IMR-90 (cell line): Measurements from ENCODE around the gene ATF5. TPM values are rescaled to one million over a fixed set of nuclear protein-coding genes. Genes with fewer than 3 reads are reported as not detected.

Experiments used
- ATAC-seq: fragments of 200-7000 bp; cut with Tn5 transposase; 2 replicates; pipeline ENCODE4 v1.9.1; 2020; ENCODE audit warnings: low read depth, mild to moderate bottlenecking, moderate library complexity
- BruUV-seq: library from RNA; stranded (reverse); fragments of 400-500 nt; replicated peaks from 2 replicates; lab custom pipeline; 2021; lab: Mats Ljungman, UMichigan
- CTCF ChIA-PET: fragments of 300-600 bp; formaldehyde crosslinking; extraction: SDS; loops from one replicate; lab custom pipeline; 2021; ENCODE audit warnings: antibody characterized with exemption; lab: Yijun Ruan, JAX
- POLR2A ChIA-PET: fragments of 300-600 bp; sonication (Branson Sonifier 250); formaldehyde crosslinking; loops from one replicate; lab custom pipeline; 2022; ENCODE audit warnings: antibody characterized with exemption; ENCODE audit not compliant: unreplicated experiment; lab: Charles Lee
- DNase-seq: peaks from one replicate; pipeline ENCODE4 v3.0.0; 2013
- H2AFZ ChIP-seq: replicated peaks from 2 replicates; pipeline ENCODE3; 2013; ENCODE audit warnings: low read length, mild to moderate bottlenecking; ENCODE audit not compliant: poor library complexity
- H2AK5ac ChIP-seq: 2 replicates; pipeline ENCODE4 v1.6.1; 2013; ENCODE audit warnings: low read depth, low read length, inconsistent platforms
- H2AK9ac ChIP-seq: replicated peaks from 2 replicates; pipeline ENCODE3; 2013; ENCODE audit warnings: mild to moderate bottlenecking, low read depth, low read length, moderate library complexity; ENCODE audit not compliant: poor library complexity
- H2BK120ac ChIP-seq: 2 replicates; pipeline ENCODE4 v1.6.1; 2013; ENCODE audit warnings: low read depth, low read length, inconsistent platforms
- H2BK15ac ChIP-seq: 3 replicates; pipeline ENCODE4 v1.6.1; 2013; ENCODE audit warnings: low read depth, low read length, inconsistent platforms
- H2BK20ac ChIP-seq: 2 replicates; pipeline ENCODE4 v1.6.1; 2013; ENCODE audit warnings: low read depth, mild to moderate bottlenecking, inconsistent platforms, low read length, moderate library complexity
- H2BK5ac ChIP-seq: 2 replicates; pipeline ENCODE4 v1.6.1; 2013; ENCODE audit warnings: mild to moderate bottlenecking, low read depth, low read length, inconsistent platforms; ENCODE audit not compliant: poor library complexity, severe bottlenecking
- H3K14ac ChIP-seq: replicated peaks from 2 replicates; pipeline ENCODE4 v1.6.1; 2013; ENCODE audit warnings: low read depth, low read length, inconsistent platforms
- H3K18ac ChIP-seq: 2 replicates; pipeline ENCODE4 v1.6.1; 2013; ENCODE audit warnings: low read depth, low read length, control low read depth
- H3K23ac ChIP-seq: 2 replicates; pipeline ENCODE4 v1.6.1; 2013; ENCODE audit warnings: low read depth, low read length, inconsistent platforms
- H3K27ac ChIP-seq: 2 replicates; pipeline ENCODE4 v1.5.1; 2013; ENCODE audit warnings: mild to moderate bottlenecking, control low read depth, low read length; ENCODE audit not compliant: insufficient read depth
- H3K27me3 ChIP-seq: 2 replicates; pipeline ENCODE4 v1.6.1; 2013; ENCODE audit warnings: low read length; ENCODE audit not compliant: control insufficient read depth, insufficient read depth
- H3K36me3 ChIP-seq: 2 replicates; pipeline ENCODE4 v1.6.1; 2013; ENCODE audit warnings: low read length, mixed read lengths; ENCODE audit not compliant: control insufficient read depth, insufficient read depth
- H3K4ac ChIP-seq: 2 replicates; pipeline ENCODE4 v1.6.1; 2013; ENCODE audit warnings: low read depth, low read length, inconsistent platforms
- H3K4me1 ChIP-seq: 2 replicates; pipeline ENCODE4 v1.6.1; 2013; ENCODE audit warnings: low read length, mixed read lengths; ENCODE audit not compliant: control insufficient read depth, insufficient read depth
- H3K4me2 ChIP-seq: 2 replicates; pipeline ENCODE4 v1.6.1; 2013; ENCODE audit warnings: low read depth, mild to moderate bottlenecking, control low read depth, low read length, moderate library complexity
- H3K4me3 ChIP-seq: 2 replicates; pipeline ENCODE4 v1.5.1; 2013; ENCODE audit warnings: low read depth, mild to moderate bottlenecking, control low read depth, low read length, moderate library complexity; ENCODE audit not compliant: insufficient read depth
- H3K56ac ChIP-seq: 2 replicates; pipeline ENCODE4 v1.6.1; 2013; ENCODE audit warnings: low read length, inconsistent platforms; ENCODE audit not compliant: insufficient read depth; ENCODE audit errors: extremely low read depth
- H3K79me1 ChIP-seq, 2 experiments: 2 replicates each; pipeline ENCODE4 v1.6.1; 2013; ENCODE audit warnings: low read length in 2 of 2, inconsistent platforms in 1 of 2, low read depth in 1 of 2
- H3K9ac ChIP-seq: 2 replicates; pipeline ENCODE4 v1.6.1; 2013; ENCODE audit warnings: low read depth, low read length, control low read depth
- H3K9me1 ChIP-seq: 2 replicates; pipeline ENCODE4 v1.6.1; 2013; ENCODE audit warnings: low read length, inconsistent platforms; ENCODE audit not compliant: insufficient read depth
- H3K9me3 ChIP-seq: 2 replicates; pipeline ENCODE4 v1.6.1; 2013; ENCODE audit warnings: low read length; ENCODE audit not compliant: control insufficient read depth, insufficient read depth
- H4K20me1 ChIP-seq: 2 replicates; pipeline ENCODE4 v1.6.1; 2013; ENCODE audit warnings: low read length, inconsistent platforms; ENCODE audit not compliant: insufficient read depth
- H4K5ac ChIP-seq: 2 replicates; pipeline ENCODE4 v1.6.1; 2013; ENCODE audit warnings: mild to moderate bottlenecking, low read depth, low read length, control low read depth
- H4K8ac ChIP-seq, 2 experiments: 2 replicates each; pipeline ENCODE4 v1.6.1; 2013; ENCODE audit warnings: low read depth in 2 of 2, low read length in 2 of 2, control low read depth in 1 of 2, inconsistent platforms in 1 of 2
- H4K91ac ChIP-seq: 2 replicates; pipeline ENCODE4 v1.6.1; 2013; ENCODE audit warnings: low read depth, low read length, inconsistent platforms; ENCODE audit not compliant: insufficient read depth
- BHLHE40 ChIP-seq: fragments of 150-350 bp; IDR thresholded peaks from 2 replicates; pipeline ENCODE4 v1.6.1; 2016; ENCODE audit warnings: mild to moderate bottlenecking, low read depth, low read length
- CEBPB ChIP-seq: IDR thresholded peaks from 2 replicates; pipeline ENCODE4 v1.6.1; 2012; ENCODE audit warnings: low read depth, low read length, improper control_type of control experiment
- CHD1 ChIP-seq: IDR thresholded peaks from 2 replicates; pipeline ENCODE4 v1.6.1; 2012; ENCODE audit warnings: low read depth, low read length, improper control_type of control experiment
- CTCF ChIP-seq: conservative IDR thresholded peaks from 2 replicates; pipeline ENCODE4 v1.5.1; 2012; ENCODE audit warnings: mild to moderate bottlenecking, low read depth, low read length, improper control_type of control experiment
- ELK1 ChIP-seq: fragments of 150-350 bp; IDR thresholded peaks from 2 replicates; pipeline ENCODE4 v1.6.1; 2016; ENCODE audit warnings: low read depth, mild to moderate bottlenecking, low read length, moderate library complexity, borderline replicate concordance
- FOS ChIP-seq: fragments of 150-350 bp; IDR thresholded peaks from 2 replicates; pipeline ENCODE4 v1.6.1; 2016; ENCODE audit warnings: low read depth, low read length
- MAFK ChIP-seq: IDR thresholded peaks from 2 replicates; pipeline ENCODE4 v1.6.1; 2012; ENCODE audit warnings: low read depth, low read length, improper control_type of control experiment
- MAZ ChIP-seq: IDR thresholded peaks from 2 replicates; pipeline ENCODE4 v1.6.1; 2012; ENCODE audit warnings: low read depth, mild to moderate bottlenecking, low read length, improper control_type of control experiment, moderate library complexity, borderline replicate concordance
- MXI1 ChIP-seq: IDR thresholded peaks from 2 replicates; pipeline ENCODE4 v1.6.1; 2012; ENCODE audit warnings: low read depth, mild to moderate bottlenecking, low read length, moderate library complexity, borderline replicate concordance
- NFE2L2 ChIP-seq: fragments of 150-350 bp; IDR thresholded peaks from 2 replicates; pipeline ENCODE4 v1.6.1; 2016; ENCODE audit warnings: low read depth, mild to moderate bottlenecking, low read length
- POLR2A ChIP-seq: IDR thresholded peaks from 2 replicates; pipeline ENCODE4 v1.6.1; 2012; ENCODE audit warnings: mild to moderate bottlenecking, low read depth, low read length
- RAD21 ChIP-seq: IDR thresholded peaks from 2 replicates; pipeline ENCODE4 v1.6.1; 2012; ENCODE audit warnings: low read length, improper control_type of control experiment
- RCOR1 ChIP-seq: IDR thresholded peaks from 2 replicates; pipeline ENCODE4 v1.6.1; 2012; ENCODE audit warnings: mild to moderate bottlenecking, low read length, improper control_type of control experiment; ENCODE audit not compliant: insufficient replicate concordance
- RFX5 ChIP-seq: IDR thresholded peaks from 2 replicates; pipeline ENCODE4 v1.8.0; 2012; ENCODE audit warnings: low read depth, mild to moderate bottlenecking, low read length, moderate library complexity
- SMC3 ChIP-seq: fragments of 150-350 bp; IDR thresholded peaks from 2 replicates; pipeline ENCODE4 v1.6.1; 2016; ENCODE audit warnings: low read depth, mild to moderate bottlenecking, antibody characterized with exemption, low read length, moderate library complexity
- USF2 ChIP-seq: fragments of 150-350 bp; IDR thresholded peaks from 2 replicates; pipeline ENCODE4 v1.6.1; 2017; ENCODE audit warnings: mild to moderate bottlenecking, antibody characterized with exemption, low read length, low read depth
- WGBS, 2 experiments: methylation state at CpG; one replicate each; pipeline versions ENCODE4 v1.1.5 to v1.1.7; 2013; ENCODE audit warnings: missing lambda C conversion rate in 2 of 2; ENCODE audit not compliant: insufficient read length in 1 of 2; ENCODE audit errors: extremely low coverage in 2 of 2; 5-methylcytosine and 5-hydroxymethylcytosine counted together
- dilution Hi-C: fragments of 300-500 bp; cut with HindIII; formaldehyde crosslinking; loops from one replicate; pipeline ENCODE4 v1.14.3; 2018; ENCODE audit warnings: low sequenced_read_pairs; ENCODE audit not compliant: unreplicated experiment
- in situ Hi-C: fragments of 300-500 bp; cut with MboI; formaldehyde crosslinking; loops from 3 replicates; pipeline ENCODE4 v1.14.3; 2019; ENCODE audit warnings: low sequenced_read_pairs, inconsistent platforms, mixed read lengths
- intact Hi-C: fragments of 100-400 bp; cut with micrococcal nuclease; formaldehyde crosslinking; loops from 2 replicates; pipeline ENCODE4 v1.10.0; 2022
- polyA plus RNA-seq, 3 experiments: library from polyadenylated mRNA; depleted of rRNA; stranded (reverse); fragments of >200 nt; gene quantifications; 2 replicates each; pipeline ENCODE4 v1.2.3, GENCODE V29; 2012; ENCODE audit warnings: low replicate concordance in 1 of 3
- total RNA-seq: library from RNA; depleted of rRNA; stranded (reverse); fragments of >200 nt; gene quantifications from 2 replicates; pipeline ENCODE4 v1.2.3, GENCODE V29; 2012

ATF5 gene
- total and polyA plus RNA-seq, 2 of the 4 experiments (the other 2 are of a cell fraction) = 2.7 to 15.7 TPM

- Histone ChIP-seq H2AFZ (no peak overlapping the region), H3K79me1 (no peaks in the 10 kb centered on the region), H3K9me3 (no peaks in the 10 kb centered on the region), H3K9ac (no peak overlapping the region), H3K23ac (no peak overlapping the region), H4K5ac (no peak overlapping the region), H3K4me1 (no peaks in the 10 kb centered on the region), H4K8ac (no peak overlapping the region), H2BK120ac (no peak overlapping the region), H4K20me1 (no peaks in the 10 kb centered on the region), H2BK20ac (no peak overlapping the region), H3K27me3 (no peaks in the 10 kb centered on the region; the same call in 1 of the 2 replicates), H3K4me3 (no peak overlapping the region), H3K9me1 (no peaks in the 10 kb centered on the region), H3K18ac (no peak overlapping the region), H3K4me2 (no peak overlapping the region), H2BK15ac (no peak overlapping the region), H3K14ac (no peak overlapping the region), H3K4ac (no peak overlapping the region), H3K56ac (no peak overlapping the region), H2BK5ac (no peak overlapping the region), H3K27ac (no peak overlapping the region), H2AK5ac (no peak overlapping the region), H3K36me3 (no peaks in the 10 kb centered on the region), H2AK9ac (no peak overlapping the region), H4K91ac (no peak overlapping the region)
- ChIA-PET CTCF (interaction anchor here (1.1 kb wide), 1 partner anchor 112 kb away, joined by 3 read pairs; no protein-coding TSS in a partner anchor), POLR2A (no interaction called here)
- intact Hi-C loops = no loop called here
- in situ Hi-C loops = loop anchor here (10.0 kb wide), 2 partner anchors 46 to 206 kb away; no protein-coding TSS in a partner anchor
- BruUV-seq = no TSS peak
- WGBS, 2 experiments = 80% methylated on average over 3 of the region's 4 CpGs; no CpG with 5 or more reads in 1 of the 2 experiments
- no peak for DNase-seq
- no peak for TF ChIP-seq CHD1
- no peak for TF ChIP-seq MAZ
- TF ChIP-seq CTCF = no peak
- no peak for TF ChIP-seq RFX5
- no peak for TF ChIP-seq NFE2L2
- no peak for TF ChIP-seq MAFK
- TF ChIP-seq FOS = no peak
- TF ChIP-seq RAD21 = no peak
- TF ChIP-seq ELK1 = no peak
- TF ChIP-seq RCOR1 = no peak
- no peak for TF ChIP-seq CEBPB
- TF ChIP-seq BHLHE40 = no peak
- no peak for TF ChIP-seq SMC3
- TF ChIP-seq MXI1 = no peak
- TF ChIP-seq USF2 = no peak
- no peak for TF ChIP-seq POLR2A
- dilution Hi-C loops = no loop called here
- no peak for ATAC-seq
Measured at GRCh38 chr19:49938662-49939061, 9.7 kb downstream of the ATF5 start.
